Astrocyte (in vitro differentiated cells and primary cell): ENCODE data around the gene SUMO3.

Source experiments
- CTCF ChIP-seq: IDR thresholded peaks from 2 replicates; pipeline ENCODE4 v1.5.1; 2011; ENCODE audit warnings: low read depth, mild to moderate bottlenecking, inconsistent platforms, low read length, moderate library complexity; ENCODE audit not compliant: insufficient read depth
- EZH2 ChIP-seq: IDR thresholded peaks from 2 replicates; pipeline ENCODE4 v1.6.1; 2012; ENCODE audit warnings: mild to moderate bottlenecking, low read length, inconsistent platforms; ENCODE audit not compliant: insufficient read depth

- no peak for TF ChIP-seq CTCF
- no peak for TF ChIP-seq EZH2
These were observed 15.8 kb upstream of the SUMO3 start for GRCh38 chr21:44833663-44834062.
